ENCODE measurements around the gene ZNF599.
"Not testable (repeated sequence)": the region's sequence is repeated elsewhere in the genome, so short reads cannot be mapped to it uniquely, and the experiment has no call there.

ZNF599 gene

DNA sequence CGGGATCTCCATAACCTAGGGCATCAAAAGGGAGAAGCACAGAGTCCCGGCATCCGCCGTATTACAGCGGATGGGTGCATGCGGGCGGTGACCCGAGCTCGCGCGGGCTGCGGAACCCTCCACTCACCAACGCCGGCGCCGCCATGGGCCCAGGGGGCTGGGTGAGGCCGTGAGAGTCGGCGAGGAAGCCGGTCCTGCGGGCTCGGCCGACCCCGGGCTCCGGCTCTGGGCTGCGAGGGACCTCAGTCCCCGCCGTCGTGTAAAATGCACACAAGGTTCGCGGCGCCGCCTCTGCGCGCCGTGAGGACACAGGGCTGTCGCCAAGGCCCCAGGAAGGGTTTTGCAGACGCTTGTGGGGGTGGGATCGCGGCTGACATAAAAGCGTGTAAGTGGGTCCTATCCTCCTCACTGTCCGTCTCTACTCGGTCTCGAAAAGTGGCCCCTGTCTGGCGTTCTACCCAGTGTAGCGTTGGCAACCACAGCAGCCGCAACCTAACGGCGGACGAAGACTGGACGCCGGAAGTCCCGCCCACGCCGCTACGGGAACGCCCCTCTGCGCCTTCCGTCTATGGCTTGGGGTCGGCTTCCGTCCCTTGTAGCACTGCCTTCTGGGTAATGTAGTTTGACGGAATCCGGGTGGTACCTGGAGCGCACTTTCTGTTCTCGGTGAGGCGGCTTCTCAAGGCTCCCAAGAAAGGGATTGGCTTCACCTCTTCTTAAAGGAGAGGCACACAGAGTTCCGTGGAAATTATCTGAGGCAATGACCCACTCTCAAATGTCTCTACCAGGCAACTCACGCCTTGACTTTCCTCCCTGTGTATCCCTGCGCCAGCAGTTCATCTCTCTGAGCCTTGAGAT lies at the start of gene ZNF599:
Gene ZNF599, minus strand, starts transcription at position 519 of the 858 bp plus-strand sequence. Its CDS starts 374 bp downstream, at position 145.
- TF ChIP-seq, protein P1, sequence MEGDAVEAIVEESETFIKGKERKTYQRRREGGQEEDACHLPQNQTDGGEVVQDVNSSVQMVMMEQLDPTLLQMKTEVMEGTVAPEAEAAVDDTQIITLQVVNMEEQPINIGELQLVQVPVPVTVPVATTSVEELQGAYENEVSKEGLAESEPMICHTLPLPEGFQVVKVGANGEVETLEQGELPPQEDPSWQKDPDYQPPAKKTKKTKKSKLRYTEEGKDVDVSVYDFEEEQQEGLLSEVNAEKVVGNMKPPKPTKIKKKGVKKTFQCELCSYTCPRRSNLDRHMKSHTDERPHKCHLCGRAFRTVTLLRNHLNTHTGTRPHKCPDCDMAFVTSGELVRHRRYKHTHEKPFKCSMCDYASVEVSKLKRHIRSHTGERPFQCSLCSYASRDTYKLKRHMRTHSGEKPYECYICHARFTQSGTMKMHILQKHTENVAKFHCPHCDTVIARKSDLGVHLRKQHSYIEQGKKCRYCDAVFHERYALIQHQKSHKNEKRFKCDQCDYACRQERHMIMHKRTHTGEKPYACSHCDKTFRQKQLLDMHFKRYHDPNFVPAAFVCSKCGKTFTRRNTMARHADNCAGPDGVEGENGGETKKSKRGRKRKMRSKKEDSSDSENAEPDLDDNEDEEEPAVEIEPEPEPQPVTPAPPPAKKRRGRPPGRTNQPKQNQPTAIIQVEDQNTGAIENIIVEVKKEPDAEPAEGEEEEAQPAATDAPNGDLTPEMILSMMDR (IDR thresholded peaks at IDR 0.05; ENCODE audit: insufficient read depth, low read depth, low read length, missing control alignments): no peak
- H3K4me3 ChIP-seq (ENCODE audit: low read length): peak within 1 kb of the TSS; percentile 80
- peak; percentile 93 for DNase-seq (ENCODE audit: low read depth)

- no peak for DNase-seq (ENCODE audit: low read depth)
- H3K4me3 ChIP-seq (ENCODE audit: low read length): no peak overlapping the region
- TF ChIP-seq, protein P1 (IDR thresholded peaks at IDR 0.05; ENCODE audit: insufficient read depth, low read depth, low read length, missing control alignments): no peak
These were observed 45.3 kb upstream of the ZNF599 start for GRCh38 chr19:34818270-34818669.

- TF ChIP-seq, protein P1 (IDR thresholded peaks at IDR 0.05; ENCODE audit: insufficient read depth, low read depth, low read length, missing control alignments): no peak
- no peak for DNase-seq (ENCODE audit: low read depth)
These were observed 43.7 kb upstream of the ZNF599 start for GRCh38 chr19:34816708-34817107.

DNA sequence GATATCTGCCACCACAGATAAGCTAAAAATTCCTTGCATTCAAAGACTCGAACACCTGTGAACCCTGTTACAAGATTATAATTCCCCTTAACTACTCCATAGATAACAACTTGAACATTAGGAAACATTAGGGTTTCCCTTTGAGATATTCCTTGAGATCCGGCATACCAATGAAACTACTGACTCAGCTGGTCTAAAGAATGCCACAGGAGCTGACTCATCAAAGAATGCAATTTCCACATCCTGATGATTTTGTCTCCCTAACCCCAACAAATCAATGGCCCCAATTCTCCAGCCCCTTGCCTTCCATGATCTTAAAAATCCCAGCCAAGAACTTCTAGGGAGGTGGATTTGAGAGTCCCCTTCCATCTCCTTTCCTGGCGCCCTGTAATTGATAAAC lies 35.6 kb upstream of the ZNF599 start:
- no peak overlapping the region for H3K4me3 ChIP-seq (ENCODE audit: low read length)
- TF ChIP-seq, protein P1 (IDR thresholded peaks at IDR 0.05; ENCODE audit: insufficient read depth, low read depth, low read length, missing control alignments): no peak
- peak; percentile 83 for DNase-seq (ENCODE audit: low read depth)

More at GRCh38 chr19:34816708-34817107, 43.7 kb upstream of the ZNF599 start:
- no peak overlapping the region for H3K4me3 ChIP-seq (ENCODE audit: low read length)

- TF ChIP-seq, protein P1 (IDR thresholded peaks at IDR 0.05; ENCODE audit: insufficient read depth, low read depth, low read length, missing control alignments): no peak
- H3K4me3 ChIP-seq (ENCODE audit: low read length): no peak overlapping the region
- DNase-seq (ENCODE audit: low read depth): peak; percentile 22
These were observed 34.2 kb upstream of the ZNF599 start for GRCh38 chr19:34806976-34807860.

GRCh38 chr19:34804115-34804514 lies 31.1 kb upstream of the ZNF599 start:
- H3K4me3 ChIP-seq (ENCODE audit: low read length): no peak overlapping the region
- DNase-seq (ENCODE audit: low read depth): no peak
- TF ChIP-seq, protein P1 (IDR thresholded peaks at IDR 0.05; ENCODE audit: insufficient read depth, low read depth, low read length, missing control alignments): no peak

- H3K4me3 ChIP-seq (ENCODE audit: low read length); DNase-seq (ENCODE audit: low read depth): not testable (repeated sequence)
These were observed 23.9 kb upstream of the ZNF599 start for GRCh38 chr19:34796953-34797352.

All from epithelial cell of esophagus (primary cell).